Gastrocnemius medialis (tissue), 4 donors: ENCODE measurements around the gene PFN1.
A peak's percentile ranks its signal among the peaks of the same experiment; 100 is the strongest.

Experiments
- CTCF ChIP-seq, 5 experiments: fragments of 450-650 bp in 3 of 5; fragments of 200-600 bp in 2 of 5; sonication (generic) in 2 of 5; IDR thresholded peaks in 4 of 5; conservative IDR thresholded peaks in 1 of 5; 1 replicate in 4 of 5; 2 replicates in 1 of 5; pipeline ENCODE4 v1.5.1; 2016 to 2019; ENCODE audit warnings: antibody characterized with exemption in 5 of 5, mild to moderate bottlenecking in 3 of 5, moderate library complexity in 3 of 5
- POLR2A ChIP-seq, 2 donors: fragments of 450-650 bp; IDR thresholded peaks; one replicate each; pipeline ENCODE4 v1.6.1; 2017; ENCODE audit warnings: antibody characterized with exemption in 2 of 2, mild to moderate bottlenecking in 2 of 2, moderate library complexity in 2 of 2

GRCh38 chr17:4950075-4950745 is 1.9 kb upstream of the PFN1 start:
- no peak for TF ChIP-seq CTCF (IDR thresholded peaks at IDR 0.05 in 4 of 5, conservative IDR thresholded peaks at IDR 0.05 in 1 of 5)
- TF ChIP-seq POLR2A (IDR thresholded peaks at IDR 0.05) = peak; percentile 69 to 72
